Mesenteric fat pad (tissue), 1 donor: Measurements from ENCODE around the gene CSNK1D. TPM values are rescaled to one million over a fixed set of nuclear protein-coding genes. Genes with fewer than 3 reads are reported as not detected.

Experiments
- DNase-seq: peaks from one replicate; pipeline ENCODE4 v3.0.0-alpha.2; 2020; ENCODE audit warnings: low spot score
- total RNA-seq: library from RNA; stranded (reverse); fragmentation: NEBNext Ultra II Directional; extraction: Animal tissue kit (Norgen Biotek cat#: 25700); gene quantifications from one replicate; pipeline ENCODE4 v1.2.1, GENCODE V29; 2021
- donor health status: DM: yes; HTN: yes; CAD: no.

Gene CSNK1D
- total RNA-seq, 1 donor from 2014 or later: 171 TPM

- DNase-seq: no peak
Measured at GRCh38 chr17:82229698-82230608, 43.5 kb downstream of the CSNK1D start.

GRCh38 chr17:82228842-82229697 is 44.4 kb downstream of the CSNK1D start, which contains the start of gene SLC16A3:
Gene SLC16A3, plus strand, starts transcription at chr17:82229042. Its CDS starts 6,967 bp downstream, at chr17:82236009.
- DNase-seq: no peak

GRCh38 chr17:82228278-82228841 is 45.1 kb downstream of the CSNK1D start:
- DNase-seq: no peak

GRCh38 chr17:82227629-82228277 is 45.7 kb downstream of the CSNK1D start:
- no peak for DNase-seq

- DNase-seq: no peak
Measured at GRCh38 chr17:82226809-82227628, 46.5 kb downstream of the CSNK1D start.

GRCh38 chr17:82226146-82226808 is 47.2 kb downstream of the CSNK1D start:
- DNase-seq: no peak

- no peak for DNase-seq
Measured at GRCh38 chr17:82225368-82226029, 48.0 kb downstream of the CSNK1D start.

GRCh38 chr17:82224666-82225065 is 48.8 kb downstream of the CSNK1D start:
- no peak for DNase-seq

- no peak for DNase-seq
Measured at GRCh38 chr17:82223517-82223916, 50.0 kb downstream of the CSNK1D start.

- no peak for DNase-seq
Measured at GRCh38 chr17:82222816-82223215, 50.7 kb downstream of the CSNK1D start.

GRCh38 chr17:82221341-82221902 is 52.1 kb downstream of the CSNK1D start:
- no peak for DNase-seq

GRCh38 chr17:82219753-82220709 is 53.5 kb downstream of the CSNK1D start:
- DNase-seq: no peak

DNA sequence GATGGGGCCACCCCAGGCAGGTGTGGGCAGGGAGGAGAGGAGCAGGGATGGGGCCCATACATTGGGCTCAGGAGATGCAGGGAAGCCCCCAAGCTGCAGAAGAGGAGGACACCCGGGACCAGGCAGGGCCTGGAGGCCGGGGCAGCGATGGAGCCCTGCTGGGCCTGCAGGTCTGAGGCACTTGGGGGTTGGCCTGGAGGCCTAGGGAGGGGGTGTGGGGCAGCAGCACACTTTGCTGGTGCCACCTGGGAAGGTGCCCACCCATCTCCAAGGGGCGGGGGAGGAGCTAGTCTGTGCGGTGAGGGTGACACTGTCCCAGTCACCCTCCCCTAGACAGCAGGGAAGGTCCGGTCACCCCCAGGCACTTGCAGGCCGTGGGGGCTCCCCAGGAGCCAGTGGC is 54.4 kb downstream of the CSNK1D start:
- no peak for DNase-seq

GRCh38 chr17:82218349-82219075 is 55.0 kb downstream of the CSNK1D start:
- DNase-seq: no peak

- no peak for DNase-seq
Measured at GRCh38 chr17:82217530-82218204, 55.8 kb downstream of the CSNK1D start.

GRCh38 chr17:82217120-82217529 is 56.4 kb downstream of the CSNK1D start:
- no peak for DNase-seq
